ENCODE results near the gene CD72.

- no peak for TF ChIP-seq GATA2 (IDR thresholded peaks at IDR 0.05; ENCODE audit: low read depth, low read length)
- no peak for TF ChIP-seq GATA3 (IDR thresholded peaks at IDR 0.05; ENCODE audit: low read depth, low read length)
Measured at GRCh38 chr9:35639631-35640030, 21.4 kb upstream of the CD72 start.
